OCI-M2 (cell line): ENCODE data around the gene CD3G.
"Not testable (repeated sequence)": the region's sequence is repeated elsewhere in the genome, so short reads cannot be mapped to it uniquely, and the experiment has no call there.

Experiments
- DNase-seq: peaks from one replicate; lab custom pipeline; 2025; ENCODE audit not compliant: unreplicated experiment; lab: John Stamatoyannopoulos, UW

The CD3G gene

DNA sequence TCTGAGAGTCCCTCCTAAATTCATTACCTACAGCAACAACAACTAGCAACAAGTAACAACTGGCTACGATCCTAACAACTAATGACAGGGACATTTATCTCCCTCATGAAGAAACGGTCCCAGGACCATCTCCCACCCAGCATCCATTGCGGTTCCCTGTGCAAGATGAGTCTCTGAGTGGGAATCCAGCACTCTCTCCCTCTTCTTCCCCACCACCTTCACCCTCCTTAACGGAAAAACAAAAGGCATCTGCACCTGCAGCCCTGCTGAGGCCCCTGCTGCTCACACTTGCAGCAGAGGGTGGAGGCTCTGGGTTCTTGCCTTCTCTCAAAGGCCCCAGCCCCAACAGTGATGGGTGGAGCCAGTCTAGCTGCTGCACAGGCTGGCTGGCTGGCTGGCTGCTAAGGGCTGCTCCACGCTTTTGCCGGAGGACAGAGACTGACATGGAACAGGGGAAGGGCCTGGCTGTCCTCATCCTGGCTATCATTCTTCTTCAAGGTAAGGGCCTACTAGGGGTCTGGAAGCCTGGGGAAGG lies at the start of gene CD3G:
TSS of gene CD3G (plus strand) at position 364 of the 535 bp plus-strand sequence. CDS start at position 444, 80 bp downstream.
- DNase-seq: no peak

GRCh38 chr11:118295199-118295598 lies 48.9 kb upstream of the CD3G start:
- no peak for DNase-seq

DNA sequence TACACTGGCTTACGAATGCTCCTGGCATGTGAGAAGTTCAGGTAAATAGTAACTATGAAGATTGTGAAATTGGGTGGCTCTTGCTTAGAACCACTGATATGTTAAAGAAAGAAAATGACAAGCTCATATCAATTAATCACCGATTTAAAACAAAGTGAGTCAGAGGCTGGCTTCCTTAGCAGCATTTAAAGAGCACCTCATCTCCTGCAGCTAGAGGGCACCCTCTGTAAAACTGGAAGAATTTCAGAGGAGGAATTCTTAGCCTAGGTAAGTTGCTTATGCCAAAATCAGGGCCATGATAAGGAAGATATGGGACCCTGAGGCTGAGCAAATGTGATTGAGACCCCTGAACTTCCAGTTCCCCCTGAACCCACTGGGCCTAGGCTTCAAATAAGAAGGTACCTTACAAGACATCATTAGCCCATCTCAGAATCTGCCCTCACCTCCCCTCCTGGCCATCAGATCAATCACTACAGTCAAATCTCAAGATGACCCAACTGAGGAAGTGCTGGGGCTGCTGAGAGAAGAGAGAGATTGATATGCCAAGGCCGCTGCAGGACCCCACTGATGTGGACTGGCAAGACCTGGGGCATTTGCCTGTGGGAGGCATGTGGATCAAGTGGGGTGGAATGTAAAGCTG lies 48.2 kb upstream of the CD3G start:
- no peak for DNase-seq

- DNase-seq: no peak
These were observed 42.4 kb upstream of the CD3G start for GRCh38 chr11:118301600-118302195.

- no peak for DNase-seq
These were observed 39.9 kb upstream of the CD3G start for GRCh38 chr11:118304227-118304567.

- DNase-seq: no peak
These were observed 39.4 kb upstream of the CD3G start, which contains the start of gene CD3E for GRCh38 chr11:118304568-118305248. TSS of gene CD3E (plus strand) at chr11:118304730. CDS start at chr11:118304953, 223 bp downstream.

DNA sequence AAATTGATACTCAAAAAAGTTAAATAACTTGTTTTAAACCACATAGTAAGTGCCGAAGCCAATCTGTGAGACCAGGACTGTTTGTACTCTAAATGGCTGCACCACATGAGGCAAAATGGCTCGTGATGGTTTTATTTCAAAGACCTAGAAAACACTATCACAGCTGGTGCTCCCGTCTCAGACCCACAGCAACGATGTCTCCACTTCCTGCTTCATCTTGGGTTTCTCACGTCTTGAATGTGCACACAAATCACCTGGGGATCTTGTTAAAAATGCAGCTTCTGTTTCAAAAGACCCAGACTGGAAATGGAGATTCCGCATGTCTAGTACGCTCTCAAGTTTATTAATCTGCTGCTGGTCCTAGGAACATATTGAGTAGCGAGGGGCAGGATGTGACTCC lies 38.4 kb upstream of the CD3G start:
- no peak for DNase-seq

- no peak for DNase-seq
These were observed 37.6 kb upstream of the CD3G start for GRCh38 chr11:118306556-118306955.

- DNase-seq: not testable (repeated sequence)
These were observed 35.1 kb upstream of the CD3G start for GRCh38 chr11:118308995-118309528.

- no peak for DNase-seq
These were observed 33.9 kb upstream of the CD3G start for GRCh38 chr11:118310271-118310670.

GRCh38 chr11:118310781-118311485 lies 33.2 kb upstream of the CD3G start:
- no peak for DNase-seq

DNA sequence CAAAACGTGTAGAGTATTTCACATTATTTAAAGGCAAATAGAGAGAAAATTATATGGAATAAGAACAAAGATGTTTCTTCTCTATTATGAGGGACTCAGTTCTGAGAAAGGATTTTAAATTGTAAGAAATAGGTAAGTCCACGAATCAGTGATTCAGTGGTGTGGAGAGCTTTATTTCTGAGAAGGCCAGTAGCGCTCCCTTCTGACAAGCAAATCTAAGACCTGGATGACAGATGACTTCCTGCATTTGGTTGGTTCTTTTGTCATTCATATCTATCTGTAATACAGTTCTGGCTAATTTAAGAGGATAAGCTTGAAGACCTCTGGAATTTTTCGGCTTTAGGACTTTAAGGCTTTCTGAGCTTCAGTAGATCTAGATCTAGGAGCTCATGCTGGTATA lies 32.6 kb upstream of the CD3G start:
- DNase-seq: no peak

DNA sequence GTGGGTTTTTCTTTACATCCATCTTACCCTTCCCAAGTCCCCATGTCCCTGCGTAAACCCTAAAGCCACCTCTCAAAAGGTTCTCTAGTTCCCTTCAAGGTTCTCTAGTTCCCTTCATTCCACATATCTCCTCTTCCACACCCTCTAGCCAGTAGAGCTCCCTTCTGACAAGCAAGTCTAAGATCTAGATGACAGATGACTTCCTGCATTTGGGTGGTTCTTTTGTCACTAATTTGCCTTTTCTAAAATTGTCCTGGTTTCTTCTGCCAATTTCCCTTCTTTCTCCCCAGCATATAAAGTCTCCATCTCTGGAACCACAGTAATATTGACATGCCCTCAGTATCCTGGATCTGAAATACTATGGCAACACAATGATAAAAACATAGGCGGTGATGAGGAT lies 31.8 kb upstream of the CD3G start:
- DNase-seq: no peak

DNA sequence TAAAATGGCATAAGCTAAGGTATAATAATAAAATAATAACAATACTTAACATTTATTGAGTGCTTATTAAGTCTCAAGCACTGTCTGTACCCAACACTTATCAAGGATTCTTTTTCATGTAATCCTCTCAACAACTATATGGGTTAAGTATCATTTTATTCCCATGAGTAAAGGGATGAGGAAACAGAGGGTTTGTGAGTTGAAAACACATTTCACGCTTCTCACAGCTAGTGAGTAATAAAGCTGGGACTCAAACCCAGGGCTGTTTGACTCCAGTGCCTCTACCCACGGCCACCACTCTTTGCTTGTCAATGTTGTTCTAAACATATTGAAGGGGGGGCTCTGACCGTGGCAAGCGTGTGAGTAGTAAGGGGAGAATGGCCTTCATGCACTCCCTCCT lies 30.9 kb upstream of the CD3G start:
- no peak for DNase-seq

GRCh38 chr11:118314988-118315411 lies 29.1 kb upstream of the CD3G start:
- DNase-seq: no peak

- DNase-seq: no peak
These were observed 26.0 kb upstream of the CD3G start for GRCh38 chr11:118318124-118318523.

DNA sequence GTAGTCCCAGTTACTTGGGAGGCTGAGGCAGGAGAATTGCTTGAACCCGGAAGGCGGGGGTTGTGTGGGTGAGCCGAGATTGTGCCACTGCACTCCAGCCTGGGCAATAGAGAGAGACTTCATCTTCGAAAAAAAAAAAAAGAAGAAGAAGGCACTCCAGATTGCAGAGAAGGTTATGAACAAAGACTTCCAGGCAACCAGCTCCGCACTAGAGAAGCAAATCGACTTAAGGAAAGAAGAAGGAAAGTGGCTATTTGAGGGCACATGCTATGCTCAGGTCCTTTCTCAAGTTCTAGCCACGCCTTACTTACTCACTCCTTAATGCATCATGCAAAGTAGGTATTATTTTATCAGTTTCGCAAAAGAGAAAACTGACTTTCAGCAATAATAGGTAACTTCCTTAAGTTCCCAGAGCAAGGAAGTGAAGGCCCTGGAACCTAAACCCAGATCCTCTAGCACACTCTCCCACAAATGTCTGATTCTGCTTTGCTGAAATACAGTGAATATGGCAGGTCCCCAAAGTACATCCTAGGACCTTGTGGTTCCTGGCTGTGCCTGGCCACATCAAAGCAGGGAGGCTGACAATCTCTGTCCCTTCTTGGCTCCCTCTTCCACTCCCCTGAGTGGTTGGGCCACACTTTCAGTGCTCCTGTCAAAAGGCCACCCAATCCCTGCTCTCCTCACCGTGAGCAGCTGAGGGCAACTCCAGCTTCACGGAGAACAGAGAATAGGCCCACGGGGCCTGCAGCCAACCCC lies 25.4 kb upstream of the CD3G start:
- no peak for DNase-seq

DNA sequence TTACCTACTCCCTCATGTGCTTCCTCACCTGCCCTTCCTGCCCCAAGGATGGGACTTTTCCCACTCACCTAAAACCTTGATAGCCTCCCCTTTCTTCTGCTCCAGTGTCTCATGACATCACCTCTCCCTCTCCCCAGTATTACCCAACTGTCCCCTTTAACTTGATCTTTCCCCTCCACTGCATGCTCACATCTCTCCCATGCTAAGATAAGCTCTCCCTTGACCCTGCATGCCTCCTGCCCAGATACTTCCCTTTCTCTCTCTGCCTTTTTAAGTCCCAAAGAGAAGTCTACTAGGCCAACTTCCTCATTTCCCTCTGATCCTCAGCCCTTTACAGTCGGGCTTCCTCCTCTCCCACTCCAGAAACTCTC lies 24.8 kb upstream of the CD3G start:
- DNase-seq: no peak

DNA sequence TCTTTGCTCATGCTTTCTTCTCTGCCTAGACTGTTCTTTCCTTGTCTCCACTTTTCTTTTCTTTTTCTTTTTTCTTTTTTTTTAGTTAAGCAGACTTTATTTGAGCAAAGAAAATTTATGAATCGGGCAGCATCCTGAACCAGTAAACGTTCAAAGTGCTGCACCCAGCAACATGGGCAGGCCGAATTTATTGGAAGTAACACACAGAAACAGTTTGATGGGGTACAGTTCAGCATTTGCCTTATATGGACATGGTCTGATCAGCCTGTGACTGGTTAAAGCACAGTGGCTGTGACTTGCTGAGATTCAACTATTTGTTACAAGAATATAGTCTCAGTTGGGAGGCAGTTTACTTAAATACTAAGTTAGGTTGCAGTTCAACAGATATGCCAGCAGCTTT lies 23.6 kb upstream of the CD3G start:
- DNase-seq: no peak

DNA sequence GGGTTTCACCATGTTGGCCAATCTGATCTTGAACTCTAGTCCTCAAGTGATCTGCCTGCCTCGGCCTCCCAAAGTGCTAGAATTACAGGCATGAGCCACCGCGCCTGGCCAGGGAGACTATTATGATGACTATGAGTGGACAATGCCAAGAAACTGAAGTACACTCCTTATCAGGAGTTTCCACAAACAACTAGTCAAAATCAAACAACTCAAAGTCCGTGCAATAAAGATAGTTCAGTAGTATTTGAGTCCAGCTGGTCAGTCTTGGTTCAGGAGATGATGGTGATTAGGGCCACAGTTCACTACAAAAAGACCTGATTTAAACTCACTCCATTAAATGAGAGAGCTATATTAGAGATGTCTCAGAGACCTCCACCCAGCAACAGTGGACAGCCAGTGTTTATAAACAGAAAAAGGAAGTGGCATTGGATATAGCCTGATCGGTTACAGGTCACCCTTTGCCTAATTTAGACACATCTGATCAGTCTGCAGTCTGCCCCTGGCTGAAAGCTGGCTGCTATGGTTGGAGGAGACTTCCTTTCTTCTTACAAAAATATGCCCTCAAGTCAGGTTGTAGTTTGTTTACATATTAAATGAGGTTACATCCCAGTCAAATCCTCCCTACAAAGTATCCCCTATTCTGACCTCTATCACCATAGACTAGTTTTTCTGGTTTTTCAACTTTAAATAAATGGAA lies 22.6 kb upstream of the CD3G start:
- no peak for DNase-seq
